Left kidney (tissue), 2 donors: ENCODE measurements around the gene NUDT4. TPM values are rescaled to one million over a fixed set of nuclear protein-coding genes. Genes with fewer than 3 reads are reported as not detected.
"Not testable (repeated sequence)": the region's sequence is repeated elsewhere in the genome, so short reads cannot be mapped to it uniquely, and the experiment has no call there.

Experiments
- DNase-seq: peaks from one replicate; pipeline ENCODE4 v3.0.0-alpha.2; 2013
- polyA plus RNA-seq: library from polyadenylated mRNA; unstranded; fragments of 120-200 nt; gene quantifications from one replicate; pipeline ENCODE4 v1.2.1, GENCODE V29; 2013; ENCODE audit not compliant: insufficient read length

The NUDT4 gene
- polyA plus RNA-seq, 1 donor: 130 TPM

DNA sequence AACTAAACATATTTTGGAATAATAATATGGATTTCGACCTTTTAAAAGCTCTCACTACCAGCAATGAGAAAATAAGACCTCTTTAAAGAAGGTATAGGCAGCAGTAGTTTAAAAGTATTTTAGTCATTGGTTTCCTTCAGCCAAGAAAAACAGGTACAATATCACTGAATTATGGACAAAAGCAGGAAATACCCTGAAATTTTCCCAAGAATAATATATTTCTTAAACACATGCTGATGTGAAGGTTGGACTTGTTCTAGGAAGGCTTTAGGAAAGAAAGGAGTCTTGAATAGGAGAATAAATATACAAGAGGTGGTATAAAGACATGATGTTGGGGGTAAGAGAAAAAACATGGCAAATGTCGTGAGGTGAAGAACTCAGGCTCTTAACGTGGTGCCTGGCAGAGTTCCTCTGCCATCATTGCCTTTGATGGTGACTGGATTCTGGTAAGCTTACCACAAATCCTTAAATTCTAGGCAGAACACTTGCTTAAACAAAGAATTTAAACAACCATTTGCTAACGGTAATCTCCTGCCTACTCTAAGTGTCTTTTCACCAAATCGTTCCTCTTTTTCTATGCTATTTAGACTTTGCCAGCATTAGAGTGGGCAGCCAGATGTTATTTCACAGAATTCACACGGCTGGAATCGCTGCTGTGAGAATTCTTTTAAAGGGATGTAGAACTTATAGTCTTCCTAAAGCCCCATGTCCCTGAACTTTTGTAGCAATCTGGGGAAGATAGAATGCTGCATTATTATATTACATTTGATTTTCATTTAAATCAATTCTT lies 11.9 kb upstream of the NUDT4 start:
- no peak for DNase-seq

GRCh38 chr12:93366422-93366821 lies 11.3 kb upstream of the NUDT4 start:
- no peak for DNase-seq

- DNase-seq: no peak
Observed at GRCh38 chr12:93368766-93369165, 9.0 kb upstream of the NUDT4 start.

DNA sequence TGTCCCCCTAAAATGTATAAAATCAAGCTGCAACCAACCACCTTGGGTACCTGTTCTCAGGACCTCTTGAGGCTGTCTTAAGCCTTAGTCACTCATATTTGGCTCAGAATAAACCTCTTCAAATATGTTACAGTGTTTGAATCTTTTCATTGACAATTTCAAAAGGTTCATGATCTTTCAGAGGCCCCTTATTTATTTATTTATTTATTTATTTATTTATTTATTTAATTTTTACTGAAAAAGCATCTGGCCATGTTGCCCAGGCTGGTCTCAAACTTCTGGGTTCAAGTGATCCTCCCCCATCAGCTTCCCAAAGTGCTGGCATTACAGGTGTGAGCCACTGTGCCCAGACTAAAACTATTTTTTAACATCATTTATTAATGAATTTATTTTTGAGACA lies 8.2 kb upstream of the NUDT4 start:
- no peak for DNase-seq

- no peak for DNase-seq
Observed at GRCh38 chr12:93370947-93371346, 6.8 kb upstream of the NUDT4 start.

DNA sequence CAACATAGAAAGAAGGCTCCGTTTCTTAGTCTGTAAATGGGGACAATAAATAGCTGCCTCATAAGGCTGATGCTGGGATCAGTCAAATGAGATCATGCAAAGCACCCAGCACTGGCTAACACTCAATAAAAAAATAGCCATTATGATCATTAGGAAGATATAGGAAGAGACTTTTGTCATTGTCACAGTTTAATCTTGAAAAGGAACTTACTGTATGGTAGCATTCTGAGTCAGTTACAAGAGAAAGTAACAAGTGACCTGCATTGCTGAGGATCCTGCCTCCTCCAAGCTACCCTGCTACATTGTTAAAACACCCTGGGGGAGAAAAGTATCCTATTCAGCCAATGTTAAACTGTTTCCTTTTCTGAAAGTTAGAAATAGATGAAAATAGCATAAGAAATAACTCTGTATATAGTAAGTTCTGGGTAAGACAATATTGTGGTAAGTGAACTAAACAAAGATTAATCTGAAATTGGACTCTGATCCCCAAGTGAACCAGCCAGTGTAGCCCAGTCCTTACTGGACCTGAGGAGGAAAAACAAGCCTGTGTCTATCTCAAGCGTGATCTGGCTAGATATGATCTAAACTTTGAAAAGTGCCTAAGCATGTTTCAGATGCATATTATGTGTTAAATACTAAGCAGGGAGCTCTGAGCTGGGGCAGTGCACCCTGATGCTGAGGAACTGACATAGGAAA lies 3.6 kb upstream of the NUDT4 start:
- DNase-seq: no peak

GRCh38 chr12:93375906-93376305 lies 1.8 kb upstream of the NUDT4 start:
- DNase-seq: no peak

DNA sequence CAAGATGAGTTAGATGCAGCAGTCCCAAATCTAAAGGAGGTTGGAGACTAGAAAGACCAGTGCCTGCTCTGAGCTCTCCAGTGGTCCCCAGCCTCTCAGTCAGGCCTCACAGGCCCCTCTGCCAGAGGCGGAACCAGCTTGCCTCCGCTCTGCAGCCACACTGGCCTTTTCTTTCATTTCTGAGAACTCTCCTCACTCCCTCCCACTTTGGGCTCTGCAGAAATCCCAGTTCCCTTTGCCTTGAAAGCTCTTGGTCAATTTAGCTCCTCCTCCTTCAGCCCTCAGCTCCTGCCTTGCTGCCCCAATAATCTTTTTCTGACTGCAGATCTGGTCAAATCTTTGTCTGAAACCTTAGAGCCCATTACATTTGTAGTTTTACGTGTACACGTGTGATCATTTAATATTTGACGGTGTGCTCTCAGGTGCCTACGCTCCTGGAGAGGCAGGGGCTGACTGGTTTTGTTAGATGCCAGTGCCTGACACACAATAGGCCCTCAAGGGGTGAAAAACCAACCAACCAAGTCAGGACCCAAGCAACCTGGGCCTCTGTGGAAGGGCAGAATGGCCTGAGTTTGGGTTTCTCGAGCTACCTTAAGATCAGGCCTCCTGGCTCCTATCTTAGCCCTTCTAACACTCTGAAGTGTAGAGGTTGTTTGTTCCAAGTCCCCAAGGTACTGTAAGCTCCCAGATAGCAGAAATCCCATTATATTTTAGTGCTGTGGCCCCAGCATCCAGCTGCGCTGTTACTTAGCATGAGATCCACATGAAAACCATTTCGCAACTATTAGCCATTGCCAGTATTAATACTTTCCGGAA lies 1.1 kb upstream of the NUDT4 start:
- DNase-seq: no peak

GRCh38 chr12:93378196-93378997 lies 672 bp downstream of the NUDT4 start:
- DNase-seq: peak; percentile 56

- peak; percentile 37 for DNase-seq
Observed at GRCh38 chr12:93378998-93379325, 1.2 kb downstream of the NUDT4 start.

DNA sequence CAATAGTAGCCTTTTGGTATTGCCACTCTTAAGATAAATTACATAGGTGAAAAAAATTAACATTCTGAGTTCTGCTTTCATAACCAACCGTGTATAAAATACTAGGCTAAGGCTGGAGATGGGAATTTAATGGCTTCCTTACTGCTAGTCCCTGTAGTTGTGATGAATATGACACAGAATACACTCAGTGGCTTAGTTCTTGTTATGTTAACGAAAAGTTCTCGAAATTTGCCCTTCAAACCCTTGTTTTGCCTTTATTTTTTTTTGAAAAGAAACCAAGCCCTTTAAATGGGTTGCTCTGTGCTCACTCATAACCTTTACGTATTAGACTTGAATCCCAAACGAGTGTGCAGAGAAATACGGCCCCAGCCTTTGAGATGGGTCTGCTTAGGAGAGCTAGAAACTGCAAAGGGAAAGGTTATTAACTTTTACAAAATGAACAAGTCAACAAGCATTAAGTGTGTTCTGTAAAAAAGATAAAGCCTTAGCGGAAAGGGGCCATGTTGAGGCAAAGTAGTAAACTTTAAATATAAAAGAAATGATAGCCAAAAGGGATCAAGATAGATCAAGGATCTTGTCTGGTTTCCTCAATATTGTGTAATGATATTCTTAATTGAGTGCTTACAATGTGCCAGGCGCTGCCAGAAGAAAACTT lies 1.7 kb downstream of the NUDT4 start:
- DNase-seq: peak; percentile 33

DNA sequence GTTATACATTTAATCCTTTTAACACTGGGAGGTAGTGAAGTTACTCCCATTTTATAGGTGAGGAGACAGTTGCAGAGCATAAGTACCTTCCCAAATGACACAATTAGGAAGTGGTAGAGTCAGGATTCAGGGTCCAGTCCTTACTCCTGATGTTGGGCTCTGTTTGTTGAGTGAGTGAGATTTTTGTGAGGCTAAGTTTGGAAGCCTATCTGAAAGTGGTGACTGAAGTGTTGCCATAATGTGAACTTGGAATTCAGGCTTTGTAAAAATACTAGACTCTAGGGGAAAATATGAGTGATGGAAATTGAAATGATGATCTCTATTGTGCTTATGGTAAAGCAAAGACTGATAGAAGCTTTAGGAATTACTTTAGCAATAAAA lies 2.2 kb downstream of the NUDT4 start:
- DNase-seq: no peak

DNA sequence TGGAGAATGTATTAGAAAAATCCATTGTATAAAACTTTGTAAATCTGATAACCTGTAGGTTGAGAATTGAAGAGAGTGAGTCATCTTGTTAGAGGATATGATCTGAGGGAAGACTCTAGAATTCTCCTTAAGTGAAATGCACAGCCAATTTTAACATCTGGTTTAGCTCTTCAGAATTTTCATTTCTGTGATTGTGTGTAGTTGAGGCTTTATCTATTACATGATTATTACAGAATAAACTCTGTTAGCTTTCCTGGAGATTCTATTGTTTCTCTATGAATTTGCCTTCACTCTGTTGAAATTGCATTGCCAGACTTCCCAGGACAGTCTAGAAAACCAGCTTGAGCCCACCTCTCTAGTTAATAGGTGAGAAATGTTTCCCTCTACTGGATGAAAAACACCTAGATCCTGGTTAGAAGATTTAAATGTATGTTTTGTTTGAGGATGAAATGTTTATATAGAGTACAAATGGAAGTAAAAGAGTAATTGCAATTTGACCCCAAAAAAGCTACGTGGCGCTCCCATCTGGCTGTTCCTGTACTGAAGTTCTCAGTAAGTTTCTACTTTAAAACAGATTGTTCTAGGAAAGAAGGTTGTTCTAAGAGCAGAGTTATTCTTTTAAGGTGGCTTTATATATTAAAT lies 2.9 kb downstream of the NUDT4 start:
- DNase-seq: peak; percentile 70

- no peak for DNase-seq
Observed at GRCh38 chr12:93381161-93381975, 3.6 kb downstream of the NUDT4 start.

DNA sequence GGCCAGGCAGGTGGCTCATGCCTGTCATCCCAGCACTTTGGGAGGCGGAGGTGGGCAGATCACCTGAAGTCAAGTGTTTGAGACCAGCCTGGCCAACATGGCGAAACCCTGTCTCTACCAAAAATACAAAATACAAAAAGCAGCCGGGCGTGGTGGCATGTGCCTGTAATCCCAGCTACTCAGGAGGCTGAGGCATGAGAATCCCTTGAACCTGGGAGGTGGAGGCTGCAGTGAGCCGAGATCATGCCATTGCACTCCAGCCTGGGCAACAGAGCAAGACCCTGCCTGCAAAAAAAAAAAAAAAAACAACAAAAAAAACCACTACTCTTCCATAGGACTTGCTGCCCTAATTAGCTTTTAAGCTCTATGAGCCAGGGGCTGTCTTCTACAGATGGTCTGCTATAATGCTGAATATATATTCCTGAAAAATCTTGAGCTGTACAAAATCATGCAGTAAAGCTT lies 4.3 kb downstream of the NUDT4 start:
- not testable (repeated sequence) for DNase-seq

DNA sequence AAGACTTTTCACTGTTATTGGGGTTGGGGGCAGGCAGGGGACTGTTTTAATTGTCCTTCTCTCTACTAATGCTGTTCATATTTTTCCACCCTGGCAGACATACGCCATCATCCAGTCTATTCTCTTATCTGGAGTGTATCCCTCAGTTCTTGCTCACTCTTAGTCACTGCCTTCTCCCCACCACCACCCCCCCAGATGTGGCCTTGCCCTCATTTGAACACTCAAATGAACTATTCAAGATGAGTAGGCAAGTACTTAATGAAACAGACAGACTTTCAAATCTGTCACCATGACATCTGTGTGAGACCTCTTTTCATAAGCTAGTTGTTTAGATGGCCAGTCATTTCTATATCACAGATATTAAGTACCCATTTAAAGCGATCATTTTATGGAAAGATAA lies 10.1 kb downstream of the NUDT4 start:
- DNase-seq: no peak

- no peak for DNase-seq
Observed at GRCh38 chr12:93390031-93390430, 12.3 kb downstream of the NUDT4 start.

DNA sequence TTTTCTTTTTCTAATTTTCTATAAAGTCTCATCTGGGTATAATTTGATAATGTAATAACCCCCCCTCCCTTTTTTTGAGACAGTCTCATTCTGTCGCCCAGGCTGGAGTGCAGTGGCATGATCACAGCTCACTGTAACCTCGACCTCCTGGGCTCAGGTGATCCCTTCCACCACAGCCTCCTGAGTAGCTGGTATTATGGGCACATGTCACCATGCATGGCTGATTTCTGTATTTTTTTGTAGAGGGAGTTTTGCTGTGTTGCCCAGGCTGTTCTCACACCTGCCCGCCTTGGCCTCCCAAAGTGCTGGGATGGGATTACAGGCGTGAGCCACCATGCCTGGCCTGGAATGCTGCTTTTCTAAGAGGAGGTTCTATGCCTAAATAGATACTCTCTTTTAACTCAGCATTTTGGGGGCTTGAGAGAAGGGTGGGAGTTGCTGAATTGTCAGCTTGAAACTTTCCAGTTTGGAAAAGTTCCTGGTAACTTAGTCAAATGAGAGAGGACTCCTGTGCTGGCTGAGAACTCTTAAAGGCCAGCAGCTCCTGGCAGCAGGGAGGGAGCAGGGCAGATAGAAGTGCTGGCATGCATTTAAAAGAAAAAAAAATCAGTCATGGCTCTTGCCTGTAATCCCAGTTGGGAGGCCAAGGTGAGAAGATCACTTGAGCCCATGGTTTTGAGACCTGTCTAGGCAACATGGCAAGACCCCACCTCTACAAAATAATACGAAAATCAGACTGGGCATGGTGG lies 13.0 kb downstream of the NUDT4 start:
- DNase-seq: no peak

DNA sequence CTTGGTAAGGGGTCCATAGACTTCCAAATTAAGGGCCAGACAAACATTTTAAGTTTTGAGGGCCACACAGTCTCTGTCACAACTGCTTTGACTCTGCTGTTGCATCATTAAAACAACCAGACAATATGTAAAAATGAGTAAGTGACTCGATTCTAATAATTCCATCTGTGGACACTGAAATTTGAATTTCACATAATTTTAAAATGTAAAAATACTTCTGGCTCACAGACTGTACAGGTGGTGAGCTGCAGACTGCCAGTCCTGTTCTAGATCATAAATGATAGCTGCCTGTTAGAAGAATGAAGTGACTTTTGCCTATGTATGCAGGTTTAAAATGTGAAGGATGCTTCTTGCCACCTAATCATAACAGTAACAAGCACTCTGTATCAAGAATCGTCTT lies 15.7 kb downstream of the NUDT4 start:
- no peak for DNase-seq
